Activated CD8-positive, alpha-beta memory T cell treated with anti-CD3 and anti-CD28 coated beads, Interleukin-2, amount 50 U/mL, for 1 hour (primary cell): Measurements from ENCODE around the gene LGR4.
"Not testable (repeated sequence)": the region's sequence is repeated elsewhere in the genome, so short reads cannot be mapped to it uniquely, and the experiment has no call there.

Experiments
- DNase-seq: peaks from one replicate; pipeline ENCODE4 v3.0.0-alpha.2; 2020; ENCODE audit errors: extremely low read depth

The LGR4 gene

GRCh38 chr11:27348340-27348873, 124.2 kb downstream of the LGR4 start:
- no peak for DNase-seq

GRCh38 chr11:27347359-27348339, 124.9 kb downstream of the LGR4 start:
- DNase-seq, result no peak

- DNase-seq, result no peak
Measured at GRCh38 chr11:27339941-27340340, 132.6 kb downstream of the LGR4 start.

GRCh38 chr11:27334764-27335163, 137.8 kb downstream of the LGR4 start:
- not testable (repeated sequence) for DNase-seq

GRCh38 chr11:27331981-27332380, 140.6 kb downstream of the LGR4 start:
- no peak for DNase-seq

GRCh38 chr11:27330633-27331270, 141.8 kb downstream of the LGR4 start:
- DNase-seq, result no peak

GRCh38 chr11:27329867-27330632, 142.5 kb downstream of the LGR4 start:
- no peak for DNase-seq

- DNase-seq, result no peak
Measured at GRCh38 chr11:27328614-27329013, 144.0 kb downstream of the LGR4 start.

GRCh38 chr11:27327064-27327463, 145.5 kb downstream of the LGR4 start:
- DNase-seq, result not testable (repeated sequence)

GRCh38 chr11:27322196-27322595, 150.4 kb downstream of the LGR4 start:
- not testable (repeated sequence) for DNase-seq

- DNase-seq, result not testable (repeated sequence)
Measured at GRCh38 chr11:27321340-27321739, 151.2 kb downstream of the LGR4 start.

- DNase-seq, result no peak
Measured at GRCh38 chr11:27319072-27319471, 153.5 kb downstream of the LGR4 start.

- DNase-seq, result no peak
Measured at GRCh38 chr11:27317751-27318150, 154.8 kb downstream of the LGR4 start.
